Measurements from ENCODE around the gene KCNIP3.

Gene KCNIP3

DNA sequence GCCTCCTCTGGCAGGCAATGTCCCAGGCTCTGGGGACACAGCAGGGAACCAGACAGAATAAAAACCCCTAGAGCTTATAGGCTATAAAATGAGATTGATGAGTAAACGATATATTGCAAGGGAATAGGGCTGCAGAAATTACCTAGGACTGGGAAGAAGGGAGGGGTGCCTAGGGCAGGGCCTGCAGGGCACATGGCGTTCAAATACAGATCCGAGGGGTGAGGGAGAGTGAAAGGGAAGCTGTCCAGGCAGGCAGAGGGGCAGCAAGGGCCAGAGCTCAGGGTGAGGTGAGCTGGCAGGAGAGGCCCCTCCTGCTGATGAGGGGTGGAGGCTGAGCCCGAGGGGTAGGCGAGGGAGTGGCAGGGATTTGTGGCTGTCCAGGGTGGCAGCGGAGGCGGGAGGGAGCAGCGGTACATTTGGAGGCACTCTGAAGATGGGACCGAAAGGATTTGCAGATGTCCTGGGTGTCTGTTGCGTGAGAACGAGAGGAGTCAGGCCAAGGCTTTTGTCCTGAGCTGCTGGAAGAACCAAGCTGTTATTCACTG lies 33.7 kb downstream of the KCNIP3 start:
- no peak for DNase-seq

DNA sequence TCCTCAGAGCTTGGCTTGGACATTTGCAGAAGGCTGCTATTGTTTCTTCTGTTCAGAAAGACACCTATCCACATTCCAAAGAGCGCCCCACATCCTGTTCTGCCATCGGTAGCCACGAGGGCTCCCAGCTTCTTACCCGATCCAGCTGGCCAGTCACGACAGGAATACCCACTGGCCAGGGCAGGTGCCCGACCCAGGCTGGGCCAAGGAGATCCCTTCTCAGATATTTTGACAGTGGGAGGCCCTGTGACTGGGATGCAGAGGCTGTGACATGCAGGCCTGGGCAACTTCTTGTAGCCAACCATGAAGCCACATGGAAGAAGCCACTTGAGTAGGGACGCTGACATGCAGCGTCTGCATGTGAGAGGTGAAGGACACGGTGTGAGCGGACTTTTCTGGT lies 34.5 kb downstream of the KCNIP3 start:
- no peak for DNase-seq

DNA sequence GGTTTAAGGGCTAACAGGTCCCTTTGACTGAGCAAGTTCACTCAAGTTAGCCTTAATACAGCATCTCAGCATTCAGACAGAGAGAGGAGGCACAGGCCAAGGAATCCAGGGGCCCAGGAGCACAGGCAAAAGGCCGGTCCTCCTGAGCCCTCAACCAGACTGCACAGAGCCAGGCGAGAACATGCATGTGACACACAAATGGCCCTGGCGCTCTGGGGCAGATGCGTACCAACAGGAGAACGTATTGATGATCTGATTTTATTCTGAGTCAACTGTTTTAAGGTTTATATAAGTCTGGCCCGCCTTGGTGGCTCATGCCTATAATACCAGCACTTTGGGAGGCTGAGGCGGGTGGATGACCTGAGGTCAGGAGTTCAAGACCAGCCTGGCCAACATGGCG lies 34.9 kb downstream of the KCNIP3 start:
- DNase-seq: no peak

DNA sequence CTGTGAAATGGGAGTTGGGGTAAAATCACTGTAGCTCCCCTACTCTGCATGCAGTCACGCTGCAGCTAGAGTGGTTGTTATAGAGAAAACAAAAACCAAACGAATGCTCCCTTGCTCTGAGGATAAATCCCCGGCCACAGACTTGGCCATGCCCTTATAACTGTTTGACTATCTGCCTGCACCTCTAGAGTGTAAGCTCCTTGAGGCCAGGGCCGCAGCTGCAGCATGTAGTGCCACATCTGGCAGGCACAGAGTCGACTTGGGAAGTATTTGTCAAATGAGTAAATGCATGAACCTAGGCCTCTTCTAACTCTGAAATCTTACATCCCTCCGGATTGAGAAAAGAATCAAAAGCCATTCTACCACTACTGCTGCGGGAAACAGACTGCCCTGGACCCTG lies 35.9 kb downstream of the KCNIP3 start:
- no peak for DNase-seq

DNA sequence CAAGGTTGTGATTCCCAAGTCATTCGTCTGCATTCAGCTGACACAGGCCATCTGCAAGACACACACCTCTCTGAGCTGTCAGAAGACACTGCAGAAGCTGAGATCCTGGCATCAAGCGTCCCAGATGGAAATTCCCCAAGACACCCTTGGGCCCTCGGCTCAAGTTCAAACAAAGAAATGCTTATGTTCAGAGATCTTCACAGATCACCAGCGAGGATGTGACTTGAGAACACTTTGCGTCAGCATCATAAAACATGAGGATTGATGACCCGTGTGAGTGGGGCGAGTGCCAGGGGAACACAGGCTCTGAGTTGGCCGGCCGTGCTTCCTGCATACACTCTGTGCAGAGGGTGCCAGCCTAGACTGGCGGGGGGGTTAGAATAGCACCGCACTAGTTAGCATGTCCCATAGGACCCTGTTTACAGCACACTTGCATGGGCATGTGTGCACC lies 36.8 kb downstream of the KCNIP3 start:
- DNase-seq: no peak

DNA sequence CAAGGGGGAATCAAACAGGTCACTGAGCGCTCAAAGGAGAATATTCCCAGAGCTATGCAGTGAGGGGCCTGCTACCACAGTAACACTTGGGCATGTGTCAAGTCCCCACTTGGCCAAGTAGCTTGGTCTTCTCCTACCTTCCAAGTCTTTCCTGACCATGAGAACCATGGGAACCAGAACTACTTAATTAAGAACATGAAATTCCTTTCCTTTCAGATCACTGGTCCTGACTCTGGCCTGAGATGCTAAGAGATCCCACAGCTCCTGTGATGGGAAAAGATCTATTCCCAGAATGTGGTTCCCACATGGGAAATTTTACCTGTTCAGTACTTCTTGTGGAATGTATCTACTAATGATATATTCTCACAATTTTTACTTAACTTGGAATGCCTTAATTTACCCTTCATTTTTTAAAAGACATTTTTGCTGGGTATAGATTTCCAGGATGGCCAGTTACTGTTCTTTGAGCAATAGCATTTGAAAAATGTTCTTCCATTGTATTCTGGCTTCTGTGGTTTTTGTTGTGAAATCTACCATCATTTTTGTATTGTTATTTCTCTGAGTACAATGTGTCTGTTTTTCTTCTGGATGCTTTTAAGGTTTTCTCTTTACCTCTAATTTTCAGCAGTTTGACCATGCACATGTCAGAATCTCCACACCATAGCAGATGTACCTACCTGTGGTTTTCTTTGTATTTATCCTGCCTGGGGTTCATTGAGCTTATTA lies 37.9 kb downstream of the KCNIP3 start:
- DNase-seq: no peak

DNA sequence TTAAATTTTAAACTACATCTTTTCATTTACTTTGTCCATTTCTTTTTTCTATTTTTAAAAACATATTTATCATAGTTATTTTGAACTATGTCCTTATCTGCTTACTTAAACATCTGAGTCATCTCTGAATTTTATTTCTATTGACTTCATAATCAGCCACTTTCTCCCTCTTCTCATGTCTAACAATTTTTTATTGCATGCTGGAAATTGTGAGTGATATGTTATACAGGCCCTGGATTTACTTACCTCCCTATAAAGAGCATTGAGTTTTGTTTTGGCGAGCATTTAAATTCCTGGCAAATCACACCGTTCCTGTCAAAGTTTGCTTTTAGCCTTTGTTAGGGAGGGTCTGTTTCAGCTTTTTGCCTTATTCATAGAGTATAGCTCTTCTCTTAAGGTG lies 39.3 kb downstream of the KCNIP3 start:
- DNase-seq: no peak

DNA sequence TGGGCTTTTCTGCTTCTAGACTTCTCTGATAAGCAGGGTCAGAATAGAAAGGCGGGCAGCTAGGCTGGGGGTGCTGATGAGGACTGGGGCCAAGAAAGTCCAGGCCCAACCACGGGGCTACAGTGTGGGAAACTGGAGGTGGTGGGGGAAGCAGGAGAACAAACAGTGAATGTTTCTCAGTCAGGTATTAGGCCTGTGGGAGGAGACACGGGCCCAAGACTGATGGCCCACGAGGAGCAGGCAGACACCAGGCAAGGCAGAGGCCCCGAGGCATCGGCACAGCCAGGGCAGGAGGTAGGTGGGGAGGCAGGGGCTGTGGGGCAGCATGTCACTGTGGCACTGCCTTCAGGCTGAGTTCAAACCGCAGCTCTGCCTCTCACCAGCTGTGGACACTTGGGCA lies 40.7 kb downstream of the KCNIP3 start:
- DNase-seq: no peak

DNA sequence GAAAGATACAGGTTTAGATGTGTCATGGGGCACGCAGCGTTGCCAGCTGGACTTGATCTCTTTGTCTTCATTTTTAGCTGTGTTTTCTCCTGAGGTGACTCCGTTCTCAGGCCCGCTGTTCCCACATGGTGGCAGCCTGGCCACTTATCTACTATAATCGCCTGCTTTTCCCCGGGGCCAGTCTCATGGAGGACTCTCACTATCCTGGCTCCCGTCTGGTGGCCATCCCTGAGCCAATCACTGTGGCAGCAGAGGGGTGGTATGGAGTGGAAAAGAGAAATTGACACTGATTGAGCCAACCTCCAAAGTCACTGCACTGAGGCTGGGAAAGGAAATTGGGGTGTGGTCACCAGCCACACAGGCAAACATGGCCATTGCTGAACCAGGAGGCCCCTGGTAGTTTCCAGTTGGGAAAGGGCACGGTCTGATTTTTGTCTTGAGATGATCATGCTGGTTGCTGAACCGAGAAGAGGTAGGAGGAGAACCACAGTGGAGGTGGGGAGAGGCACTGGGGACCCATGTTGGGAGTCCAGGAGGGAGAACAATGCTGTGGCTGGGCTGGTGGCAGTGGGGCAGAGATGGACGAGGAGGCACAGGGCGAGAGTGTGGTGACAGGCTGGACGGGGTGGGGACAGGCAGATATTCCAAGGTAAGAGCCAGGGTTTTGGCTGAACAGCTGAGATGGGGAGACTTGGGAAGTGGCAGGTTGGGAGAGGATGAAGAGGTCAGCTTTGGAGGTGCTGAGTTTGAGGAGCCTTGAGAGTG lies 45.6 kb downstream of the KCNIP3 start:
- no peak for DNase-seq

DNA sequence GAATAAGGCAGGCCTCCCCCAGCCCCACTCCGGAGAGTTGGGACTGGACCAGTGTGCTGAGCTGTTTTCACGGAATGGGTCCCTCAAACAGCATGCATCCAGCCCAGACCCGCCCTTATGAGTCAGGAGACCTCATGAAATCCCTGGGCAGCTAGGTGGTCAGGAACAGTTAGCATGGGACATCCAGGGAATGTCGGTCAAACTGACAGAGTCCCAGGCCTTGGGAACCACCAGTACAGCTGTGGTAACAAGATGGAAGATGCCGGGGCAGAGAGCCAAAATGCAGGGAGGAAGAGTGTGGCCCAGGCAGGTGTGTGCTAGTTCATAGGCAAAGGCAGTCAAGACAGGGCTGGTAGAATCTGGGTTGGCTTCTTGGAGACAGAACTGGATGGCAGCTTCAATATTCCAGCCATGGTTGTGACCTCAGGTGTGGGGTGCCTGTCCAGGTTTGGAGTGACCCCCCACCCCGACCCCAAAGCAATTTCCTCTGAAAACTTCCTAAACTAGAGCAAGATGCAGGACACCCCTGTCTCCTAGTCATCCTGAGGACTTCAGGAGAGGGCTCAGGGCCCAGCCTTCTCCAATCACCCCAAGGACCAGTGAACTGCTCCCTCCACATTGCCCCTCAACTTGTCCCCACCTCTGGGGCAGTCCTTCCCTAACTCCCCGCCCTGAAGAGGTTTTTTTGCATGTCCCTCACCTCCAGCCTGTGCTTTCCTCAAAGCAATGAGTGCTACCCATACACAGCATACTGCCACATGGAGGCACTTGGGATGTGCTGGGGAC lies 46.5 kb downstream of the KCNIP3 start:
- no peak for DNase-seq

DNA sequence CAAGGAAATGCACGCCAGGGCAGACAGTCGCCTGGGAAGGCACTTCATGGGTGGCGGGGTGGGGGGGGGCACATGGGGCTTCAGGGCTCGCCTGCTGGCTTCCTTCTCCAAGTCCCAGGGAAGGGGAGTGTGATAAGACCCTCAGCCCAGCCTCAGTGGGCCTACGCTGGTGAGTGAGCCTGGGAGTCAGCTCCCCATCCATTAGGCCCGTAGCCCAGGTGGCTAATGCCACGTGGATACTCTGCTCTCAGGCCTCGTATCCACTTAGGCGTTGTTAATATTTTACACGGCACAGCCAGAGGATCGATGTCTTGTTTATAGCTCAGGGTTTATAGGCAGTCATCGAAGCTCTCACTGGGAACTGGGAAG lies 47.1 kb downstream of the KCNIP3 start:
- no peak for DNase-seq

DNA sequence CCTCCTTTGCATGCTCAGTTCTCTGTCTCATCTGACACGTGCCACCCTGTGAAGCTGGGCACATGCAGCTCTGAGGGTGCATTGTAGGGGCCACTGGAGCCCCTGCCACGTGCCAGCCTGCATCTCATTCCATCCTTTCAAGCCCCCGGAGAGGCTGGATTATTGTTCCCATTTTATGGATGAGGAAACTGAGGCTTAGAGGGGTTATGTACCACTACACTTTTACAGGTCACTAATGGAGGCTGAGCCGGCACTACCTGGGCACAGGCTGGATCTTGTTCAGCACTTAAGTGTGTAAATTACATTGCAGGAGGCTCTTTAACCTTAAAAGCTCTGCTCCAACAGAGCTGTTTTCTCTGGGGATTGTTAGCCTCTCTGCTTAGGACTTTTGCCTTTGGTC lies 47.5 kb downstream of the KCNIP3 start:
- DNase-seq: no peak

DNA sequence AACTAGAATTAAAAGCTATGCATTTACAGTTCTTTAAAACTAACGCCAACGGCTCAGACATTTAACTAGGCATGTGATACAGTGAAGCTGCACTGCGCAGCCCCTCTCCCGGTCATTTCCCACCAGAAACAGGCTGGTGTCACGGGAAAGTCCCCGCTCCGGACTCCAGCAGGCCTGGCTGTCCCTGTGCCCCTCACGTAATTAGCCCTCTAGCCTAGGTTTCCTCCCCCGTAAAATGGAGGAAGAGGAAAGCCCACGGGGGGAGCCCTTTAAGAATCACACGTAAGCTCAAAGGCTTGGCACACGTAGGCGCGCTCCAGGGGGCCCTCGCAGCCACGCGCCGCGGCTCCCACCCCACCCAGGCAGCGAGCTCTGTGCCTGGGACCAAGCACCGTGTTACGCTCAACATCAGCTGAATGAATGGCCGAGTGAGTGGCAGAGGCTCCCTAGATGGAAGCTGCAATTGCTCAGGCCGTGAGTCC lies 48.0 kb downstream of the KCNIP3 start:
- DNase-seq: no peak

DNA sequence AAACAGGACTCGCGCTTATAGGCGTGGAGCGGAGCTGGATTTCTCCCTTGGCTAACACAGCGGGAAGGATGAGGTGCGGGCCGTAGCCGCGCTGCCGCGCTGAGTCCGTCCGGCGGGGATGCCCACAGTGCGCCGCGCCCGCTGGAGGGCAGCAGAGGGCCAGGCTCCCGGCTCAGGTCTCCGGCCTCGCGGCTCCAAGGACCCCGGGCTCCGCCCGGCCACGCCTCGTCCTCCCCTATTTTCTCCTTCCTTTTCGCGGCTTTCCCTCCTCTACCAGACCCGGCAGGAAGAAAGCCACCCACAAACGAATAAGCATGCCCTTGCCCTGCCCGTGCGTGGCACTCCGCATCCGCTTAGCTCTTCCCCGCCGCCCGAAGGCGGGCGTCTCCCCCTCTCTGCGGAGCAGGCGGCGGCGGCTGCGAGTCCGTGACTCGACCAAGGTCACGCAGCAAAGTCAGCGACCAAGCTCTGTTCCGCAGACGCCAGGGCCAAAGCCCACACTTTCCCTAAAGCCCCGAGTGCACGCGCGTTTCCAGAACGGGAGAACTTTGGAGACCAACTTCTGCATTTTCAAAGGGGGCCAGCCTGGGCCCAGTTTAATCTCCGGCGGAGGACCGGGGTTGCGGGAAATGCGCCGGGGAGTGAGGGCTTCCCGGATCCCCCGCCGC lies 48.5 kb downstream of the KCNIP3 start:
- DNase-seq: peak; percentile 9

DNA sequence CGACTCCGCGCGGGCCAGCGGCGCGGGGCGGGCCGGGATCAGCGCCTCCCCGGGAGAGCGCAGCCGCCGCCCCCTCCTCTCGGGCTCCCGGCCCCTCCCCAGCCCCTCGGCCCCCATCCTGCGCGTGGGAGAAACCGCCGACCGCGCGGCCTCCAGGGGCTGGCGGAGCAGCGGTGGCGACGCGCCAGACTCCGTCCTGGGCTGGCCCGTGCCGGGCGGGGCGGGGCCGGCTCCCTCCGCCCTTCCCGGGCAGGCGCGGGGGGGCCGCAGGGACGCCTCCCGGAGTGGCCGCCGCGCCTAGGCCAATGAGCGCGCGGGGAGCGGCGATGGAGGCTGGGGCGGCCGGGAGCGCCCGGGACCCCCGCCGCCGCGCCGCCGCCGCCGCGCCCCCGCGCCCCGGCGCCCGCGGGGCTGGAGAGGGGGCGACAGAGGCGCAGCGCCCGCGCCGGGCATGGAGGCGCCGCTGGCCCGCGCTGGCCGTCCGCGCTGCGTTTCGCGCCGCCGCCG lies 49.1 kb downstream of the KCNIP3 start:
- DNase-seq: no peak

DNA sequence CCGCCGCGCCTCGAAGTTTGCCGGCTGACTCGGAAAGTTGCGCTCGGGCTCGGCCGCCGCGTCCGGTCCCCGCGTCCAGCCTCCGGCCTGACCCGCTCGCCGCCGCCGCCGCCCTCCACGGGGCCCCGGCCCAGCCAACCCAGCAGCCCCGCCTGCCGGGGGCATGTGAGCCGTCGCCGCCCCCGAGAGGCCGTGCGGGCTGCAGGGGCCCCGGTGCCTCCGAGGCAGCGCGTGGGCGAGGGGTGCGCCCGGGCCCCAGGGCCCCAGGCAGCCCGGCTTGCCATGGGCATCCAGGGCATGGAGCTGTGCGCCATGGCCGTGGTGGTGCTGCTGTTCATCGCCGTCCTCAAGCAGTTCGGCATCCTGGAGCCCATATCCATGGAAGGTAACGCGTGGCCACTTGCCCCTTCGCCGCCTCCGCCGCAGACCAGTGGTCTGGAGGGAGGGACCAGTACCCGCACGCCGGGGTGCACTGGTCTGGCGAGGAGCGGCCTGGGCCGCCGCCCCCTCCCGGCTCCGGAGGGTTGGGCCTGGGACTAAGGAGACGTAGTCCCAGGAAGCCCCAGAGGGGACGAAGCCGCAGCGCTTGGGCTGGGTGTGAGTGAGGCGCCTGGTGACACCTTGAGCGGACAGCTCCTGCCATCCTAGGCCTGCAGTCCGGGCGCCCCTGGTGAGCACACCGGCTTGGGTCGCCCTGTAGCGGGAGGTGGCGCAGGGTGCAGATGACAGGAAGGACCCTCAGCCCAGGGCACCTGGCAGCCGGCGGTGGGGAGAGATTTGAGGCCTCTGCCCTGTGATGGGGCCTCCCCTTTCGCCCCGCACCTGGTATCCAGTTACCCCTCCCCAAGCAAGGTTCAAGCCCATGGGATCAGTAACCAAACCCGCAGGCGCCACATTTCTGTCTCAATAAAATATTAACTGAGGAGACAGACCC lies 49.9 kb downstream of the KCNIP3 start:
- DNase-seq: no peak

DNA sequence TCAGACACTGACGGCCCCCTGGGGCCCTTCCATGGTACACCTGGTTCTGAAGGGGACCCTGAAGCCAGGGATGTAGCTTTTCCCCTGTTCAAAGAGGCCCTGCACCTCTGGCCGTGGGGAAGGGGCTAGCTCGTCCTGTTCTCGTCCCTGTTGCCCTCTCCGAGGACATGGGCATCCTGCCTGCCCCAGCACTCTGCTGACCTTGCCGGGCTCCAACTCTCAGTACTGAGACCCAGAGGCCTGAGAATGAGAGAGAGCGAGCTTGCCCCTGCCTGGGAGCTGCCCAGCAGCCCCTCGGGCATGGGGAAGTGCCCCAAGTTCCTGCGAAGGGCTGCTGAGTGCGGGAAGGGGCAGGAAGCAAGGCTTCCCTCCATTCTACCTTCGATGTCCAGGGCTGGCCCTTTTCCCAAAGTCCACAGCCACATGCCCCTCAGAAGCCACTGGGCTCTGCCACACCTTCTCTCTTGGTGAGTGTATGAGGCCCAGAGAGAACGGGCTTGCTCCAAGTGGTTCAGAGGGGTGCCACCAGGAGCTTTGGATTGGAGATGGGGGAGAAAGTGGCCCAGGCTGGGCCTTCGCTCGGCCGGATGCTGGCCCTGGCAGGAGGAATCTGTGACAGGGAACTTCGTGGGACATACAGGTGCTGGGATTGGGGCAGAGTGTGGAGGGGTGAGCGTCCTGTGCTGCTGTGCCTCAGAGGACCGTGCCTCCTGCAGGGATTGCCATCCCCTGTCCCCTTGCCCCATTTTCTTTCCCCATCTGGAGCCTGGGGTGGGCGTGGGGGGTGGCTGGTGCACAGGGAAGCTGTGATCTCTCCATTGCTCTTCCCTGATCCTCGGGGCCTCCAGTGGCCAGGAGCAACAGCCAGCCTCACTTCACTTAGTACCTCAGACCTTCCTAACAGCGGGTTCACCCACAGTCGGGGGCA lies 50.8 kb downstream of the KCNIP3 start:
- no peak for DNase-seq

DNA sequence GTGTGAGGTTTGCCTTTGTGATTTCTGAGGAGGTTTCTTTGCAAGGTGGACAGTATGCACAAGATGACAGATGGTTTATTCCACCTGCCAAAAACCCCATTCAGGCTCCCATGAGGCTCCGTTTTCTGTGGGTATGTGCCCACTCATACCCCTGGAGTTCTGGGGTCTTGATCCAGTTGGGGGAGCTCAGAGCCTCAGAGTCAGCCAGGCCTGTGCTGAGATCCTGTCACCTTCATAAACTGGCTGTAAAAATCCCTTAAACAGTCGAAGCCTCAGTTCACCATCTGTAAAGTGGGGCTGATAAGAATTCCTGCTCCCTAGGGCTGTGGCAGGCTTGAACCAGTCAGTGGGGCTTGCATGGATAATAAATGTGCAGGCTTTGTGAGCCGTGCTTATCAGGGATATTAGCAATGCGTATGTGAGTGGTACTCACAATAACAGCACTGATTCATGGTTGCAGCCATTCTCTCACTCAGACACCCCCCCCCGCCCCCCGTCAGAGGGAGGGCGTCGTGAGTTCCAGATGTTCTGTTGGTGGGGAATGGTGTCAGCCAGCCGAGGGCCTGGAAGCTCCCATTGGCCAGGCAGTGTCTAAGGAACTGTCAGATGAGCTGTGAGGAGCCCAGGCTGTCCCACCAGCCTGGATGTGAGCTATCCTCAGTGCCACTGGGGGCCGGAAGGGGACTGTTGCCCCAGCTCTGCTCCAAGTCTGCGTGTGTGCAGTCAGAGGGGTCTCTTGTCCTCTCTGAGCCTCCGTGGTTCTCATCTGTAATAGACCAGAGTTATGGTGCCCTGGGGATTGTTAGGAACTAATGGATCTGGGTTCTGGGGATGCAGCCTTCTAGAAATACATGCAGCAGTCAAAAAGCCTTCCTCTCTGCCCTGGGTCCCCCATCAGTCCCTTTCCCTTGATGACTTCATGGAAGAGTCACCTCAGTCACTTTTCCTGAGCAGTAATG lies 51.7 kb downstream of the KCNIP3 start:
- DNase-seq: no peak
